ENCODE data around the gene IQUB.
"Not testable (repeated sequence)": the region's sequence is repeated elsewhere in the genome, so short reads cannot be mapped to it uniquely, and the experiment has no call there.

Gene IQUB

DNA sequence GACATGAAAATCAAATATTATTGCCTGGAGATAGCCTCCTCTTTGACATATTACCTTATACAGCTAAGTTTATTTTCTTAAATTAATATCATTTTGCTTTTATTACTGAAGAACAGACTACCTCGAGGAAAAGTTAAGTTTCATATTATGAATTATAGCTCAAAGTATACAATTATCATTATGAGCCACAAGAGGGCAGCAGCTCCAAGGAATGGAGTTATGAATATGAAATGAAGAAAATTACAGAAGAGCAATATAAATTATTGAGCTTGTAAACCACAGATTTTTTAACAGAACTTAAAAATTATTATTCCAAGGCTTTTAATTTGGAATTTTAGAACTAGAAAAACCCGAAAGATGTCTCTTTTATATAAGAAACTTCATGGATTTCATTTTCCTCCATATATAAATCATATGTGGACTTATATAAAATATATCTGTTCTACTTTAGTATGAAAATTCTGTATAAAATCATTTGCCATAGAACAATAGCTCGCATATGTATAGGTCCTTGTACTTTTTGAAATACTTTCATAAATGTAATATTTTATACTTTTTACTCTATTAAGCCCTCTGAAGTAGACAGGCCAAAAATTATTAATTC, 40.1 kb downstream of the IQUB start:
- no peak for DNase-seq (ENCODE audit: low read depth in 2 of 2, low spot score in 1 of 2)

DNA sequence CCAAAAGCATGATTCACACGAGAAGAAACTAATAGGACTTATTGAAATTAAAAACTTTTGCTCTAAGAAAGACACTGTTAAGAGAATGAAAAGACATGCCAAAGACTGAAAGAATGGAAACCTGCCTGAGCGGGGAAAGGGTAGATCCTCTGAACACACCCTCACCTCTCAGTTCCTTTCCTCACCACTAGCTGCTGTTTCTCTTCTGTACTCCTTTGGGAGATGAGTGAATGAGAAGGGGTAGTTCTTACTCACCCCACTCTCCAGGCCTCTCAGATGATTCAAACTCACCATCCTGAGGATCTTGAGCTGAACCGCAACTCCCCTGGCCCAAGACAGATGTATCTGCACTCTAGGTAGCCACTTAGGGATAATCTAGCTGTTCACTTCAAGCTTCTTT, 41.9 kb downstream of the IQUB start:
- no peak for DNase-seq (ENCODE audit: low read depth in 2 of 2, low spot score in 1 of 2)

DNA sequence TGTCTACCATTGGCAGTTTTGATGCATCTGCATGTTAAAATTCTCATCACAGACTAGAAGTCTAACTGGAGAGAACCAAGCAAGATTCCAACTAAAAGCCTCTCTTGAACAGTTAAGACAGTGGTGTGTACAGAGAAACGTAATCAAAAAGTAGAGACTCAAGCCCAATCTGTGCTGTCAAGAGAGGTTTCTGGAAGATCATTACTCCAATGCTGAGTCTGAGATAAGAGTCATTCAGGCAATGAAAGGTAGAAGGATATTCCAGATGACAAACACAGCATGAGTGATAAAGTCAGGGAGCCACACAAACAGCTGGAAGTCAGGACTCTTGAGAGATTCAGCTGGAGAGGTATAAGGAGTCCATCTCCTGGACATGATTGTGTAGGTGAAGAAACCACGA, 48.7 kb downstream of the IQUB start:
- no peak for DNase-seq (ENCODE audit: low read depth in 2 of 2, low spot score in 1 of 2)

DNA sequence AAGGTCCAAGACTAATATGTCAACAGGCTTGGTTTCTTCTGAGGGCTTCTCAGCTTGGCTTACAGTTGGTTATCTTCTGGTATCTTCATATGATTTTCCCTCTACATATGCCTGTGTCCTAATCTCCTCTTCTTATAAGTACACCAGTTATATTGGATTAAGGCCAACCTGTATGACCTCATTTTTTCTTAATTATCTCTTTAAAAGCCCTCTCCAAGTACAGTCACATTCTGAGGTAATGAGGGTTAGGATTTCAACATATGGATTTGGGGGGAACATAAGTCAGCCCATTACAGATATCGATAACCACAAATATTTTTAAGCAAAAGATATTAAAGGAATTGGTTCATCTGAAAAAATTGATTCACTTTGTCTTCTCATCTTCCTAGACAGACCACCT, 49.2 kb downstream of the IQUB start:
- DNase-seq (ENCODE audit: low read depth in 2 of 2, low spot score in 1 of 2): no peak

DNA sequence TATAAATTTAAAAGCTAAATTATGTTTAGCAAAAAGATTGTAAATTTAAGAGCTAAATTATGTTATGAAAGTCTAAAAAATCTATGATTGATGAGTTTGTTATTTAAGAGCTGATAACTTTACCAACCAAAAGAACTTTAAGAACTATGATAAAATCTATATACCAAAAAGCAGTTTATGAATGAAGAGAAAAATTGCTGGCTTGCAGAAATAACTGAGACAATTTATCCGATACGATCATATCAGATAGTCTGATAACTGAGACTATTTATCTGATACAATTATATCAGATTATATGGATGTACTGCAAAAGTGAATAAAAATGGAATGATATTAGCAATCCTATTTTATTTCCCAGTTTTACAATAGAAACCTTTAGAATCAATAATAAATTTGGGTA, 50.2 kb downstream of the IQUB start:
- DNase-seq (ENCODE audit: low read depth in 2 of 2, low spot score in 1 of 2): no peak

DNA sequence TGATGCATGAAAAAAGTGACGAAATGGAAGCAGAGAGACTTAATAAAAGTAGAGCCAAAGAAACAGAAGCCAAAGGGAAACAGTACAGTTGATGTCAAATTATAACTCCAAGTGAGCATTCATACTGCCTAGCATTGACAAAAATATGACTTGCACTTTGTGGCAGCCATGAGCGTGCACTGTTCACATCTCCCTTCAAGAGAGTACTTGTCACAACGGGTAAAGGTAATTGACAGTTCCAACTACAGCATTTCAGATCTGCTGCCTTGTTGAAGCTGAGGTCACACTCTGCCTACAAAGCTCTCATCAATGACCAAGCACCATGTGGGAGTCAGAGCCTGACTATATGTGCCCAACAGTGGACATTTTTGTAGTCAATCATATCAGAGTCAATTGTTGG, 54.3 kb downstream of the IQUB start:
- no peak for DNase-seq (ENCODE audit: low read depth in 2 of 2, low spot score in 1 of 2)

DNA sequence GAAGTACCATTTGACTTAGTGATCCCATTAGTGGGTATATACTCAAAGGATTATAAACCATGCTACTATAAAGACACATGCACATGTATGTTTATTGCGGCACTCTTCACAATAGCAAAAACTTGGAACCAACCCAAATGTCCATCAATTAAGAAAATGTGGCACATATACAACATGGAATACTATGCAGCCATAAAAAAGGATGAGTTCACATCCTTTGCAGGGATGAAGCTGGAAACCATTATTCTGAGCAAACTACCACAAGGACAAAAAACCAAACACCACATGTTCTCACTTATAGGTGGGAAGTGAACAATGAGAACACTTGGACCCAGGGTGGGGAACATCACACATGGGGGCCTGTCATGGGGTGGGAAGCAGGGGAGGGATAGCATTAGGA, 56.3 kb downstream of the IQUB start:
- not testable (repeated sequence) for DNase-seq (ENCODE audit: low read depth in 2 of 2, low spot score in 1 of 2)

DNA sequence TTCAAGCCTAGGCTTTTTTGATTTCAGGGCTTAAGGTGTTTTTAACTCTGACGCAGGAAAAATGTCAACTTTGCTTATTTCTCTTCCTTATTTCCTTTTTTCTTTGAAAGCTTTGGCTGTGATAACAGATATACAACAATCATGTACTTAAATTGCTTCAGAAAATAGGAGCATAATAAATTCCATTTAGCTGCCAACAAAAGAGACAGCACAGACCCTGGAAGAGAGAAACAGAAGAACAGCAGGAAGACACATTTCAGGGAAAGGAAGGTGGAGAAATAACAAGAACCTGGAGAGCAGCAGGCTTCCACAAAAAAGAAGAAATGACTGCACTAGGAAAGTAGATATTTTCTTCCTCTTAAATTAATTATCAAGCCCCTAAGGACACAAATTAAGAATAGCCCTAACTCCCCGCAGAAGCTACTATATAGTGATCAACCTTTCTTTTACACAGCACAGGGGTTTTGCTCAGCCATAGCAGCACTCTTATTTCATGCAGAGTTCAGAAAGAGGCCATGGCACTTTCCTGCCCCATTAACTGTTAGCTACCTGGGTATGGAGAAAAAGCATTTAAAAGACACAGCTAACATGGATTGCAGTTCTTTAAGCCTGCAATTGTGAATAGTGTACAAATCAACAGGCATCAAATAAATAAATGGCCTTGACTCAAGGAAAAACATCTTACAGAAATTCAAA, 61.5 kb downstream of the IQUB start:
- DNase-seq (ENCODE audit: low read depth in 2 of 2, low spot score in 1 of 2): no peak

DNA sequence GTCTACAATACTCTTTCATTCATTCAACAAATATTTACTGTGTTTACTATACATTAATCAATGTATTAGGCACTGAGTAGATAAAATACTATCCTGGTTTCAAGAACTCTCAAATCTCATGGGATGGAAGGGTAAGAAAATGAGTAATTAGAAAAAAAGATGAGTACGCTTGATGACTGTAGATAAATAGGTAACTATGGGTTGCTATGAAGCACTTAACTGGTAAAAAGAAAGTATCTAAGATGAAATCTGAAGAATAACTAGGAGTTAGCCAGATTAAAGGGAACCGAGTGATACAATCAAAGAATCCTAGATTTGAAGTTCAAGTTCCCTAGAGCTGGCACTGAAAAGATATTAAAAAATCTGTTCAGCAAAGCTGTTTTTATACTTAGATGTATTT, 62.1 kb downstream of the IQUB start:
- DNase-seq (ENCODE audit: low read depth in 2 of 2, low spot score in 1 of 2): no peak

DNA sequence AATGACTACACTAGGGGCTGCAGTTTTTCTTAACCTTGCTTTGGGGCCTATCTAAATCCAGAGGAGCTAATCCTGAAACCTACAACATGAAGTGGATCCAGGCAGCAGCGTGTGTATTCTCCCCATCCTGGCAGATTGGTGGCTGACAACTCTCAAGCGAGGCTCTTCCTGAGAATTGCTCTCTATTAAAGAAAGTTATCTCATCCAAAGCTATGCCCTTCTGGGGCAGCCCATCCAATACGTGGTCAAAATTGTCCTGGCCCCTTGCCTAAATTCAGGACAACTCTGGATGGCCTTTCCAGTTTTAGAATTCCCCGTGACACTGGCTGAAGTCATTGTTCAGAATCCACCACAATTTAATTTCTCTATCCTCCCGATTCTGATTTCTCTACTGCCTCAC, 66.1 kb downstream of the IQUB start:
- DNase-seq (ENCODE audit: low read depth in 2 of 2, low spot score in 1 of 2): no peak

DNA sequence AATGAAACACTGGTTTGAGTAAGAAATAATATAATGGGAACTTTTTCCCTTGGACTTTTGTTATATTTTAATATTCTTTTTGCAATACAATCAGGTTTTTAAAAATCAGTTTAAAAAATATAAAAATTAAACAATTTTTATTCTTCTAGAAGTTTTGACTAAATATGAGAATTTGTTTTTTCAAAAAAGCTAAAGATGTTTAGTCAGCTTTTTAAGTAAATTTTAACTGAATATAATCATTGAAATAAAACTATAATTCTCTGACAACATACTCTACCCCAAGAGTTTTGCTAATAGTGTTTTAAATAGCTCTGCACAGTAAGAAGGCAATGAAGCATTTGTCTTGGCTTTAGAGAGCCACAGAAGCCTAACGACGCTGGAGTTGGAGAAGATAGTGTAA, 70.5 kb downstream of the IQUB start:
- DNase-seq (ENCODE audit: low read depth in 2 of 2, low spot score in 1 of 2): no peak

DNA sequence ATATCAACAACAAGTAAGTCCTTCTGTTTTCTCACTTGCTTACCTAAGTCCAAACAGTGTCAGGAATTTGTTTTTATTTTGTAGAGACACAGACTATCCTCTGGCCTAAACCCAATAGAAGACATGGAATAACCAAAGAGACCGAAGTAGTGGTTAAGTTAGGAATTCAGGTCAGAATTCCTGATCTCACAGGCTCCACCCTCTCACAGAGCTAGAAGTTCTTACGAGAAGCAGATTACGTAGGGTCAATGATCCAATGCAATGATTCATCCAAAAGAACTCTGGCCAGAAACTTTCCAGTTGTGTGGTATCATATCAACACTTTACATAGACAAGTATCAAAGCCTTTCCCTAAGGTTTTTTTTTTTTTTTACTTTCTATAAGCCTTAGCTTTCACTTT, 73.8 kb downstream of the IQUB start:
- DNase-seq (ENCODE audit: low read depth in 2 of 2, low spot score in 1 of 2): no peak

DNA sequence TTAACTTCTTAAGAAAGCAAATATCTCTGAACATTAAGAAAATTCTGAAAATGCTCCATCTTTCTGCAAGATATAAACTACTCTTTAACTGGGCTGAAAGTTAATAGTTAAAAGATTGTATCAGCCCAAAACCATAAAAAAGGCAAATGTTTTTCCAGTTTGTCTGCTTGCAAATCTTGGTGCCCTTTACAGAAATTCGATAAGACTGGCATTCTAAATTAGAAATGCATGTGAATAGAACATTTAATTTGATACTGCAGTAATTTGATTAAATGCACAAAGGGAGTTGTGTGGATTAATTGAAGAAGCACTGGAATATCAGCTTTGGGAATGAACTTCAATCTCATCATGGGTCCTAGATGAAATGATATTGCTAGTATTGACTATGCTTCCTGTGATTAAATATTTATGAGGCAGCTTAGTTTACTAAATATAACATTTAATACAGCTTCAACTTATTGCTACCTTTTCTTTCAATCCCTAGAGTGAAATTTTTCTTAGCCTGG, 78.4 kb downstream of the IQUB start:
- no peak for DNase-seq (ENCODE audit: low read depth in 2 of 2, low spot score in 1 of 2)

DNA sequence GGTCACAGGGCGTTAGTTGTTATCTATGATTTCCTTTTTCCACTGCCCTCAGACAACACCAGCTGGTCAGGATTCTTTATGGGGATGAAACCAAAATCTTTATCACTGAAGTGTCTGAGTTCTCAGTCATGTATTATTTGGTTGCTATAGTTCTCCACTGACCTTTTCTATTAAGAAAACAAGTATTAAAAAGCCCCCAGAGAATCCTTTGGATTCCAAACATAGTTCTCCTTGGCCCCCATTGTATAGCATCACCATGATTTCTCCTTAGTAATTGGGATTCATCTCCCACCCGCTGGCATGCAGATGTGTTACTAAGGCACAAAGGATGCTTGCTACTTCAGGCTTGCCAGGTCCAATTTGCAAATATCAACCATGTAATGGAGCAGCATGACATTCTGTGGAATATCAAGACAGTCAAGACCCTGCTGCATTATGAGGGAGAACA, 94.3 kb downstream of the IQUB start:
- no peak for DNase-seq (ENCODE audit: low read depth in 2 of 2, low spot score in 1 of 2)

DNA sequence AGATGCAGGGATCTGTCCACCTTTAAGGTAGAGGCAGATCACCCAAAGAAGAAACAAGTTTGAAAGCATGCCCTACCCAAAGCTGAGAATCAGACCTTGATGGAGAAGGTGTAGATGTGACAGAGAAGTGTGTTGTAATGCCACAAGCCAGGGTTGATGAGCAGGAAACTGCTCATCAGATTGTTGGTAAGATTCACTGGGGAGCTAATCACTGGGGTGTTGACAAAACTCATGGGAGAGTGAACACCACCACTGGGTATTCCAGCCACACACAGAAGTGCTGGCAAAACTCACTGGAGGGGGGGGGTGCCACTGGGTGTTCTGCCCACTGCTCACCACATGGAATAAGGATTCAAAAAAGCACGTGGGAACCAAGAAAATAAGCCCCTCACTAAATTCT, 95.2 kb downstream of the IQUB start:
- DNase-seq (ENCODE audit: low read depth in 2 of 2, low spot score in 1 of 2): no peak

DNA sequence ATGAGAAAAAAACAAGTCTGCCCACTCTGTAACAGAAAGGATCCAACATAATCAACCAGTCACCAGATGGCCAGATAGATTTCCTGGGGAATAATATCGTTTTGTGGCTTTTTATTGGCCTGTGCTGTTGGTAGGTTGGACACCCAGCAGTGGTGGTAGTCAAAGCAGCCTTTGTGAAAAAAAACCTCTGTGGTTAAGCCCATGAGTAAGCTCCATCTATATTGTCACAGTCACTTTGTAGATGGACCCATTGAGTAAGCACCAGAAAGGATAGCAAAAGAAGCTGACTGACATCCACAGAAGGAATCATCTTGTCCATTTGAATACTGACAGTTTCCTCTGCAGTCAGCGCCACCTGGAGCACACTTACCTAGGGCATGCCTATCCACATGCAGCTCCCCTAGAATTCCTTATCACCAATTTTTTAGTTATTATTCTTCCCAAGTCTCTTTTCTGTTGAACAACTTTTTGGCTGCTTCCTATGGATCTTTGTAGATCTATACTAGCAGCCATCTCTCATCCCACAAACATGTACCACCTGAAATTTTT, 96.9 kb downstream of the IQUB start:
- no peak for DNase-seq (ENCODE audit: low read depth in 2 of 2, low spot score in 1 of 2)

DNA sequence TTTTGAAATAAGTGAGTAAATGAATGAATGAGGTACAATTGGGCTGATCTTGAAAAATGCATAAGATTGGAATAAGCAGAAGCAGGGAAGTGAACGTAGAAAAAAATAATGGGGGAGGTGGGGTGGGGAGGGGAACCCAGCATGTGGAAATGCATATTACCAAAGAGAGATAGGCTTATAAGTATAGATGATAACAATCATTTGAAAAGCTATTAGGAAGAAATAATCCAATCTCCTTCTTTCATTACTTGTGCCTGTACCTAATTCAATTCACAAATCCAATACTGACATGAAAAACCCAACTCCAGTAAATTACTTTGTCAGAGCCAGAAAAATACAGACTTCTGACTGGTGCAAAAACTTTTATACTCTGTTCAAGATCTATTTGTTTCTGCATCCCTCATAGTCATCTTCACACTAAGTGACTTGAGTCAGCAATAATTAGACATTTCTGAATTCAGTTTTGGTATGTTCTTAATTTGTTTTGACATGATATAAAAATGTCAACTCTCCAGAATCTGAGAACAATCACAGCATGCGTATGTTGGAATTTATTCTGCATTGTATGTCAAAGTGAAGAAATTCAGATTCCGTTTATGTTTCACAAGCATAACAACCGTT, 99.2 kb downstream of the IQUB start:
- no peak for DNase-seq (ENCODE audit: low read depth in 2 of 2, low spot score in 1 of 2)

DNA sequence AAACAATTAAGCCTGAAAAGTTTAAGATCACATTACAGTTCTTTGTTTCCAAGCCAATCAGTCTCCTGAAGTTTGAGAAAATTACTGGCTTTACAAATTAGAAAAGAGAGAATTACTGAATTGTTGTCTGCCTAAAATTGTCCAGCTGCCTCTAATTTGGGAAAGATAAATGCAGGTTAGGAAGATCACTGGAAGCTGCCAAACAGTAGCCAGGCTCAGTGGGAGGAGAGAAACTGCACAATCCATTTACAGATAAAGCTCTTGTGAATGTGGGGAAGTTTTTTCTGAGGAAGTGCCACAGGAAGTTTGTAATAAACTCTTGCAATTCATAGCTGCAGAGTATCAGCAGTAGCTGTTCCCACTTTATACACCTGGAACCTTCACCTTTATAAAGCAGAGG, 100.7 kb downstream of the IQUB start:
- no peak for DNase-seq (ENCODE audit: low read depth in 2 of 2, low spot score in 1 of 2)

DNA sequence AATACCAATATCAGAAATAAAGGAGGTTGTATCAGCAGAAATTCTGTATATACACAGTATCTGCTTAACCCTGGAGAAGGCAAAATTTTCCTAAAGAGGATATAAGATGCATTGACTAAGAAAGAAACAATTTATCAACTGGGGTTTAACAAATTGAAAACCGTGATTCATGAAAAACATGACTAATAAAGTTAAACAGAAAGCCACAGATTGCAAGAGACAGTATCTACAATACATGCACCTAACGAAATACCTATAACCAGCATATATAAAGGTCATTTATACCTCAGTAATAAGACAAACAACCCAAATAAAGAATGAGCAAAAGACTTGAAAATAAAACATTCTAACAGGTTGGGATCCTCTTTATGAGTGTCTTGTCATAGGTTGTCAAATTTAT, 101.8 kb downstream of the IQUB start:
- no peak for DNase-seq (ENCODE audit: low read depth in 2 of 2, low spot score in 1 of 2)

DNA sequence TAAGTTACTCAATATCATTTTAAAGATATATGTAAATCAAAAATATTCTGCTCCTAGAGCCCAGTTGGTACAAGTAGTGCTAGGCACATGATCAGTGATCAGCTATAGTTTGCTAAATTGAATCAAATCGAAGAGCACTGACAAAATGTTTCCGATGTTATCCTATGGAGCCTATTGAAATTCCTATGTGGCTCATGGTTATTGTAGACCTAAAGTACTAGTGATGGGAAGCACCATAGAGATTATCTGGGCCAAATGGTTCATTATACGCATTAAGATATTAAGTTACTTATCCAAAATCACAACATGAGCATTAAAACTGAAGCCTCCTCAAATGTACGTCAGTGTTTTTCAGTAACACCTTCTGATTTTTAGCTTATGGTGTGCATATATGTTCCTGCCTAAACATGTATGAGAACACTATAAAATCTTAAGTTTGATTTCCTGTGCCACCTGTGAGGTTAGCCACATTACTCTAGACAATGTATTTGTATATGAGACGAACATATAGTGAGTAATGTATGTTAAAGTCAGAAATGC, 103.2 kb downstream of the IQUB start:
- no peak for DNase-seq (ENCODE audit: low read depth in 2 of 2, low spot score in 1 of 2)

DNA sequence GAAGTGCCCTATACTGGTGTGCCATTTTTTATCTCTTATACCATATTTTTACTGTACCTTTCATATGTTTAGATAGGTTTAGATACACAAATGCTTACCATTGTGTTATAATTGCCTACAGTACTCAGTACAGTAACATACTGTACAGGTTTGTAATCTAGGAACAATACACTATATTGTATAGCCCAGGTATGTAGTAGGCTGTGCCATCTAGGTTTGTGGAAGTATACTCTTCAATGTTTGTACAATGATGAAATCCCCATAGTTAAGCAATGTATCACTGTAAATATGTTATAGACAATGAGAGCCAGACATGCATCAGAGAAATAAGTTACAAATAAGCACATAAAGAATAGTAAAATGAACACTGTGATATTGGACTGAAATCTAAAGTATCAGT, 109.1 kb downstream of the IQUB start:
- DNase-seq (ENCODE audit: low read depth in 2 of 2, low spot score in 1 of 2): no peak

DNA sequence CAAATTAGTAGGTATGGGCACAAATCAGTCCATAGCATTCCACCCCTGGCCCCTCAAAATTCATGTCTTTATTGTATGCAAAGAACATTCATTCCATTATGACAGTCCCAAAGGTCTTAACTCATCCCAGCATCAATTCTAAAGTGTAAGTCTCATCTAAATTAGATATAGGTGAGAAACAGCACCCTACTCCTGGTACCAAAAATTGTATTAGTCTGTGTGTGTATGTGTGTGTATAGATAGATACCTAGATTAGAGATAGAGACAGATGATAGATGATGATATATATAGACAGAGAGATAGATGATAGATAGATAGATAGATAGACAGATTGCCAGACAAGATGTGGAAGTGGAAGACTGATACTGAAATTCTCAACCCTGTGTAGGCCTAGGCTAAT, 109.9 kb downstream of the IQUB start:
- no peak for DNase-seq (ENCODE audit: low read depth in 2 of 2, low spot score in 1 of 2)
